GM18520 (cell line): Measurements from ENCODE around the gene POLE3.
"Not testable (repeated sequence)": the region's sequence is repeated elsewhere in the genome, so short reads cannot be mapped to it uniquely, and the experiment has no call there.

Experiments used
- ATAC-seq: cut with Tn5 transposase; IDR thresholded peaks from one replicate; pipeline ENCODE4 v1.9.1; 2021; ENCODE audit not compliant: unreplicated experiment

Gene POLE3, protein sequence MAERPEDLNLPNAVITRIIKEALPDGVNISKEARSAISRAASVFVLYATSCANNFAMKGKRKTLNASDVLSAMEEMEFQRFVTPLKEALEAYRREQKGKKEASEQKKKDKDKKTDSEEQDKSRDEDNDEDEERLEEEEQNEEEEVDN

DNA sequence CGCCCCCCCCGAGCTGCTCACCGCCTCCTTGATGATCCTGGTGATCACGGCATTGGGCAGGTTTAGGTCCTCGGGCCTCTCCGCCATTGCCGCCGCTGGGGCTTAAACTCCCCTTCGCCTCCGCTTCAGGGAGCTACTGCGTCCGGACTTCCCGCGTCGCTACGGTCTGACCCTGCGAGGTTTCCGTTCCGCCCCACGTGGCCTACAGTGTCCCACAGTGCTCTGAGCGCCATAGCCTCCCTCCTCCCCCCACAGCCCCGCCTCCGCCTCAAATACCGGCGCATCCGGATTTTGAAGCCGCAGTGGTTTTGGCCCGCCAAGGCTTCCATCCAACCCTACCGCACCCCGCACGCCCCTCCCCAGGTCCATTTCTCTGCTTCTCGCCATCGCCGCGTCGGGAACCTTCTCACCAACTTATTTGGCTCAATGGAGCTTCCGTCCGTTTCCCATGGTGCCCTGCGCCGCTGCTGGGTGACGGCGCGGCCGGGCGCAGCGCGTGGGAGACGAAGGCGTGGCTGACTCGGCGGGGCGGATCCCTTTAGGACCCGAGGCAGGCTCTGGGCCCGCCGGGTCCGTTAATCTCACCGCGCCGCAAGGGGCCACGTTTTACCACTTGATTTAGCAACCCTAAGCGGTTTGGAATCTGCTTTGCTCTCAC, at the start of gene POLE3, which contains the start of gene C9orf43:
Gene POLE3 (minus strand): TSS at position 469 of the 658 bp plus-strand sequence. CDS start 382 bp downstream, at position 87.
Gene C9orf43 (plus strand): TSS at position 541 of the 658 bp plus-strand sequence. CDS start 2,747 bp downstream, outside the sequence.
- peak; percentile 84 for ATAC-seq

DNA sequence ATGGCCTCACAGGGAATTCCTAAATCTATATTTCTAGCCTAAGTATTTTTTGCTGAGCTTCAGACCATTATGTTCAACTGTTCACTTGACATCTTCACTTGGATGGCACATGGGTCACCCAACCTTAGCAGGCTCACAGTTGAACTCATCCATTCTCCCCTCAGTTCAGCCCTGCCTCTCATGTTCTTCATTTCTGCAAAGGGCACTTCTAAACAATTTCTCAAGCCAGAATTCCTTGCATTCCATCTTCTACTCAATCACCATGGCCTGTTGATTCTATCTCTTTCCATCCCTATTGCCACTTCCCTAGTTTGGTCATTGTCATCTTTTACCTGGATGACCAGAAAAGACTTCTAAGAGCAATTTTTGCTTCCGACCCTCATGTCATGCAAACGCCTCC, 45.8 kb upstream of the POLE3 start:
- no peak for ATAC-seq

DNA sequence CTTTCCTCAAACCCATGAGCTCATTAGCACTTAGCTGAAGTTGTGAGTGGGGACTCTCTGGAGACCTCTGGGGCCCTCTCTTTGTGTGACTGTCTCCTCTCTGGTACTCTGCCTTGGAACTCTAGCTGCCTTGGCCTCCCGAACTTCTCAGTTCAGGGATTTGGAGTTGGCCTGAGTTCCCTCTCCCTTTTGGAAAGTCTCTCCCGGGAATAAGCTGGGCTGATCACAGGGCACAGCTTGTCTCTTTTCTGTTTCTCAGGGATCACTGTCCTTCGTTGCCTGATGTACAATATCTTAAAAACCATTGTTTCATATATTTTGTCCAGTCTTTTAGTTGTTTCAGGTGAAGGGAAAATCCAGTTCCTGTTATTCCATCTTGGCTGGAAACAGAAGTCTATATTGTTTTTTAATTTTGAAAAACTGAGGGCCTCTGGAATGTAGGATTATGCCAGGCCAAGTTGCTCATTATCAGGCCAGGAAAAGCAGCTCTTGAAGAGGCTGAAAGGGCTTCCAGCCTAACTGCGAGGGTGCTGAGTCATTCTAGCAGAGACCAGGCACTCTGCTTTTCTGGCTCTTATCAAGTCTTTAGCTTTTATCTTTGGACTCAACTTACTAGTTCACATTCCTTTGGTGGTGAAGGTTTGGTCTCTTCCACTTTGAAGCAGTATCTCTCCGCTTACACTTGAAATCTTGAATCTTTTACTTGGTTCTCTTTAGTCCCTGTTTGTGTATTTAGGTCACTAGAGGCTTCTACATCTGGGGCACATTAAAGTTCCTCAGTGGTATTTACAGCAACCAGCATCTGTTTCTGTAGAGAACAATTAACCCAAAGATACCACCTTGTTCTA, 44.7 kb upstream of the POLE3 start:
- ATAC-seq = no peak

DNA sequence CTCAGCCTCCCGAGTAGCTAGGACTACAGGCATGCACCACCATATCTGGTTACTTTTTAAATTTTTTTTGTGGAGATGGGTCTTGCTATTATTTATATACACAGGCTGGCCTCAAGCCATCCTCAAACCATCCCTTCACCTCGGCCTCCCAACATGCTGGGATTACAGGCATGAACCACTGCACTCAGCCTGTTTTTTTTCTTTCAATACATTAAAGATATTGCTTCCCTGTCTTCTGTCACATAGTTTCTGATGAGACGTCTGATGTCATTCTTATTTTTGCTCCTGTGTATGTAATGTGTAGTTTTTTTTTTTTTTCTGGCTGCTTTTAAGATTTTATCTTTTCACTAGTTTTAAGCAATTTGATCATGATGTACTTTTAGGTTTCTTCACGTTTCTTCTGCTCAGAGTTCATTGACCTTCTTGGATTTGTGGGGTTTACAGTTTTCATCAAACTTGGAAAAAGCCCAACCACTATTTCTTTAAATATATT, 41.7 kb upstream of the POLE3 start:
- ATAC-seq = no peak

DNA sequence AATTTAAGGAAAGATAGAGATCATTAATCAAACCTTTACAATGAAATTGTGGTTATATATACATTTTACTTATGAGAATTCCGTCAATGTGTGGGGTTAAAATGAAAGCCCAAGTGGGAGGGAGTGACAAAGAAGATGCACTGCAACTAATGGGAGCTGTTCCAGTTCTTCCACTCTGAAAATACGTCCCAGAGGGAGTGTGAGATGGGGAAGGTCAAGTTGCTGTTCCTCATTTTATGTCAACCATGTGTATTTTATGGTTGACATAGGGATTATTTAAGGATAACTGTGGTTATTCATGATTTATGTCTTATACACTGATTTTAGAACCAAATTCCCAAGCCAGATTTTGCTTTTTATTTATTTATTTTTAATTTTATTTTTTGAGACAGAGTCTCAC, 38.9 kb upstream of the POLE3 start:
- ATAC-seq = no peak

DNA sequence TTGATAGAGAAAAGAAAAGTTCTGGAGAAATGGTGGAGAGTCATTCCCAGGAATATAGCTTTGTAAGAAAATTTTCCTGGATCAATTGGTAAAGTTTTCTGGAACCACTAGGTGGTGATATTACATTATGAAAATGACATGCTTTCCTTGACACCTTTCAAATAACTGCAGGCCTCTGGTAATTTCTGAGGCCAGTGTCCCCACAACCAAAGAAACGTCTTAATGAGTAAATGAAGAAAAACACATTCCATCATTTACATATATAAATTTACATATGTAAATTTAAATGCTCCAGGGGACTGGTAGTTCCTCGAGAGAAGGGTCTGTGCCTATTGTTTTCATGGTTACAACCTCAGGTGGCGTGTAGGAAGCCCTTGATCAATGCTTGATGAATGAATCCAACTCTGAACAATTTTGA, 35.9 kb upstream of the POLE3 start:
- no peak for ATAC-seq

DNA sequence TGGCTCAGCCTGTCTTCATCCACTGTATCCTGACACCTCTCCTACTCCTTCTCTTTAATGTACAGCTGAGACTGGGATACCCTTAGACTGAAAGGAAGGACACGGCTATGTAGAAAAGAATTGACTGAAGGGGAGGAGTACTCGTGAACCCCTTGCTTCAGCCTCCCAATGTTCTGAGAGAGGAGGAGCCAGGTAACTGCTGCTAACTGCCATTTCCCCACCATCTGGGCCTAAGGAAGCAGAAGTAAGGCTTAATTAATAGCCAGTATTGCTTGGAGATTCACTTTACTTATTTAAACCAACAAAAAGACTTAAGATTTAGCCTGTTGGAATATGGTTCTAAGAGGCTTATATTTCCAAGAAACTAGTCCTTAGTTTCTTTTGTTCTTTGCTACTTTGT, 34.3 kb upstream of the POLE3 start:
- no peak for ATAC-seq

DNA sequence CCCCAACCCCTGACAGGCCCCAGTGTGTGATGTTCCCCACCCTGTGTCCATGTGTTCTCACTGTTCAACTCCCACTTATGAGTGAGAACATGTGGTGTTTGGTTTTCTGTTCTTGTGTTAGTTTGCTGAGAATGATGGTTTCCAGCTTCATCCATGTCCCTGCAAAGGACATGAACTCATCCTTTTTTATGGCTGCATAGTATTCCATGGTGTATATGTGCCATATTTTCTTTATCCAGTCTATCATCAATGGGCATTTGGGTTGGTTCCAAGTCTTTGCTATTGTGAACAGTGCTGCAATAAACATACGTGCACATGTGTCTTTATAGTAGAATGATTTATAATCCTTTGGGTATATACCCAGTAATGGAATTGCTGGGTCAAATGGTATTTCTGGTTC, 27.2 kb upstream of the POLE3 start:
- ATAC-seq = not testable (repeated sequence)

DNA sequence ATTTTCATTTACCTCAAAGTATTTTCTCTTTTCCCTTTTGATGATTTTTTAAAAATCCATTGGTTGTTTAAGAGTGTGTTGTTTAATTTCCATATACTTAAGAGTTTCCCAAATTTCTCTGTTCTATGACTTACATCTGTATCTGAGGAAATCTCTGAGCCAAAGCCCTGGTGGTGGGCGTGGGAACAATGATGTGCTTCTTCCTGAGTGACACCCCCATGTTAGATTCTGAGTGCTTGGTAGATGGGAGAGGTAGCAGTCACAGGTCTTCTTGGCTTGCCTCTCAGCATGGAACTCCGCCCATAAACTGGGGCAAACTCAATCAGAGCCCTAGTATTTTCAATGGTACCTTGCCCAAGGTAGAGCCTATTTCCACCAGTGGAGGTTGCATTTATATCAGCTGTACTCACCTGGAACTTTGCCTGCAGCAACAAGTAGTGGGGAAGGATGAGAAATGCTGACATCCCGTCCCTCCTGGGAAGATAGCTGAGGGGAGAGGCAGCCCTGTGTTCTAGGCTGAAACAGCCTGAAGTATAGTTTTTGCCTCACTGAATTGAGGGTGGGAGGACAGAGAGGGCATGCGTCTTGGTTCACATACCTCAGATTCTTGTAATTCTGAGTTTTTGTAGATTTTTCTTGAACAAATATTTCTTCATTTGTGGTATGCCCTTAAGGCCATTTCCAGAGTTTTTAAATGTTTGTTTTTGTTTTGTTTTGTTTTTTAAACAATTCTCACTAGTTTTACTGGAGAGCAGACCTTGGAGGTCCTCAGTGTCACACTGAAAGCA, 26.4 kb upstream of the POLE3 start:
- ATAC-seq = no peak

DNA sequence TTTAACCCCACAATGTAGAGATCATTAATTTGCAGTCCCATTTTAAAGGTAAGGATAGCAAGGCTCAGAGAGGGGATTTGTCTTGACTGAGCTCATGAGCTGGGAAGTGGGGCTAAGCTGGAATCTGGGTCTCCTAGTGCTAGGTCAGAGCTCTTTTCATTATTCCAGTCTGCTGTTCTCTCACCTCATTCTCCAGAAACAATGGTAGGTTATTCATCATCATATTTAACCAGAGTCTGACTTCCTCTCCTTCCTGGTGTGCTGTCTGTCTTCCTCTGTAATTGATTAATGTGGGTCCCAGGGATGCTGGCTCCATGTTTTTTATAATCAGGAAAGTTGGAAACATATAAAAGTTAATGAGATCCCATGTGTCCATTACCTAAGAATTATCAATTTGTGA, 20.7 kb upstream of the POLE3 start:
- ATAC-seq = no peak

DNA sequence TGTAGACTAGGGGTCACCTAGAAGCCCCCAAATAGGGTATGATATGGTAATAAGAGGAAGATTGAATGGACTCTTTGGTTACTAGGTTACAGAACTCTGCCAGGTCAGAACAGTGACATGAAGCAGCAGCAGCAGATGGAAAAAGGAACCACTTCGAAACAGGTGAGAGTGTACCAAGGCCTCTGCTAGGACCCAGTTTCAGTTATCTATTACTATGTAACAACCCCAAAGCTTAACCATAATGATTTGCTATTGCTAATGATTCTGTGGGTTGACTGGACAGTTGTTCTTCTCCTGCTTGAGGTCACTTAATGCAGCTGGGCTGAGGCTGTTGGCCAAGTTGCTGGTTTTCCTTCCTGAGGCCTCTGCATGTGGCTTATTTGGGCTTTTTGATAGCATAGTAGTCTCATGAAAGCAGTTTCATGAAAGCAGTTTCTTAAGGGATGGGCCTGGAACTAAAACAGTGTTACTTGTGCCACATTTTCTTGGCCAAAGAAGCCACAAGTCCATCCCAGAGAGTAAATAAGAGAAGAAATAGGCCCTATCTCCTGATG, 17.7 kb upstream of the POLE3 start:
- no peak for ATAC-seq

DNA sequence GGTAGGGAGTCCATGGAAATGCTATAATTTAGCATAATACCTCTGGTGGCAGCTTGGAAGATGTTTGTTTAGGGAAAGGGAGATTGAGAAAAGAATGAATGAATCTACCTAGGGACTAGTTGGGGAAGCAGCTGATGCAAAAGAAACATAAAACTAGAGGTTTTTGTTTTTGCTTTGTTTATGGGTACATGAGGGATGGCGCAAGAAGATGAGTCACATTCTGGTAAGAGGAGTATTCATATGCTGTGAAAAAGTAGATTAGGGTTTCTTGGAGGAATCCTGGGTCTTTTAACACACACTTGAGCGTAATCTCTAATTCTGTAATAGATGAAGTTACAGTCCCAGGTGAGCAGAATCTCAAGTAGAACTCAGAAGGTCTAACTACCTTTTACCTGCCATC, 17.2 kb upstream of the POLE3 start:
- ATAC-seq = no peak

DNA sequence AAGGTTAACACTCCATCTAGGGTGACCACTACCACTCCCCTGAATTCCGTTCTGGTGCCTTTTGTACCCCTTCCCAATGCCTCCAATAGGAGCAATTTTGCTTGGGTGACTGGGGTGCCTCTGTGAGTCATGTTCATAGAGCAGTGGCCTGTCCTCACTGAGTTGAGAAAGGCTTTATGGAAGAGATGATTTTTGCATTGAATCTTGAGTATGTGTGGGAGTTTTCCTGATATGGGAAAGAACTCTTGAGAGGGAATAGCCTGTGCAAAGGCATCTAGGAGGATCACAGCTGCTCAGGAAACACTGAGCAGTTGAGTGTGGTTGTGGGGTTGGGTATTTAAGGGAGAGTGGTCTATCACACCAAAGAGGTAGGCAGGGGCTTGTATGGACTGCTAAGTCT, 16.2 kb upstream of the POLE3 start:
- ATAC-seq = no peak

DNA sequence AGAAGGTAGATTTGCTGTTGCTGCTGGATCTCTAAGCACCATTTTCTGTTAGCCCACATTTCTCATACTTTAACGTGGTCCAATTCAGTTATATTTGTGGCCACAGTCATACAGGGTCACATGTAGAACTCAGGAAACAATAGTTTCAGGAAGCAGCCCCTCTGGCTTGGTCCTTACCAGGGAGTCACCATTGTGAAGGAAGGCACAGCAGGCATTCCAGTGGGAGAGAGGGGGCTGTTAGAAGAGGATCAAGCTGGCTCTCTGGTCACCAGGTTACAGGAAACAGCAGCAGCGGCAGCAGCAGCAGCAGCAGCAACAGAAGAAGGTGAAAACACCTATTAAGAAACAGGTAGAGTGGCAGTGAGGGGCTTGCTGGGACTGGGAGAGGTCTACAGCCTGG, 14.6 kb upstream of the POLE3 start:
- no peak for ATAC-seq

DNA sequence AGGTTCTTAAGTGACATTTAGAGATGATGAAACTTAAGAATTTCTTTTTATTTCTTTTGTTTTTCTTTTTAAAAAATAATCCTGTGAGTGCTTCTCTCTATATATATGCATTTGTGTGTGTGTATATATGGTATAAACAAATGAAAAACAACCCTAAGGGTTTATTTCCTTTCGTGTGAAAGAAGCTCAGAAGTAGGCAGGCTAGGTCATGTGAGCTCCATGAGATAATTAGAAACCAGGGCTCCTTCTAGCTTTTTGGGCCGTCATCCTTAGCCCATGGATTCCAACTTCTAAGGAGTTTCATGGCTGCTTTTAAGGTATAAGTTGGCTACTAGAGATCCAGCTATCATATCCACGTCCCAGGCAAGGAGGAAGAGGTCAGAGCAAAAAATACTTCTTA, 11.3 kb upstream of the POLE3 start:
- no peak for ATAC-seq

DNA sequence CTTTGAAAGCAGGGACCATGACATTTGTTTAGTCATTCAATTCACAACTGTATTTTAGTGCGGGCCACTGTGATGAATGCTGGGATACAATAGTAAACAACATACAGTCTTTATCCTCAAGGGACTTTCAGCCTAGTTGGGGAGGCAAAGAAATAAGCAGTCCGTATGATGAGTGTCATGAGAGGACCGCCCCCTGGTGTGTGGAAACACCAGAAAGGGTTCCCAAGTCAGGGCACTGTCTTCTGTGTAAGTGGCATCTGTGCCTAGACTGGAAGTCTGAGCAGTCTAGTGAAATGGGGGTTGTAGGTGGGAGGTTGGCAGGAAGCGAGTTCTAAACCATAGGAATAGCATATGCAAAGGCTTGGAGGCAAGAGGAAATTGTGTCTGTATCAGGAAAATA, 6.9 kb upstream of the POLE3 start:
- no peak for ATAC-seq

DNA sequence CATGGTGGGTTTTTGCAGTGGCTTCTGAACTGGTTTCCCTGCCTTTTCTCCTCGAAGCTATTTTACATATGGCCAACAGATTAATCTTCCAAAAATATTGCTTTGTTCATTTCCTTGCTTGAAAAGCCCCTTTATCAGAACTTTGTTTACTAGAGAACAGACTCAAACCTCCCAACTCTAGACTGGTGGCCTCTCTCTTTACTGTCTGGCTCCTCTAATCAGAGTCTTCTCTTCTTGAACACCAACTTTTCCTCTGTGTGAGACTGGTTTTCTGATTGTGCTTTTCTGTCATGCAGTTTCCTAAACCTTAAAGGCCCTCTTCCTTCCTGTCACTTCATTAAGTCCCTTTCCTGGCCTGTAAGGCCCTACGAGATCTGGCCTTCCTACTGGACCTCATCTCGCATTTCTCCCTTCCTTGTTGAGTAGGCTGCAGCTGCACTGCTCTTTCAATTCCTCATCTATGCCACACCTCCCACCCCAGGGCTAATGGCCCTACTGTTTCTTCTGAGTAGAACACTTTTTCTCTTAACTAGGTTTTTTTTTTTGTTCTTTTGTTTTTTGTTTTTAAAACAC, 5.8 kb upstream of the POLE3 start:
- ATAC-seq = peak; percentile 63

DNA sequence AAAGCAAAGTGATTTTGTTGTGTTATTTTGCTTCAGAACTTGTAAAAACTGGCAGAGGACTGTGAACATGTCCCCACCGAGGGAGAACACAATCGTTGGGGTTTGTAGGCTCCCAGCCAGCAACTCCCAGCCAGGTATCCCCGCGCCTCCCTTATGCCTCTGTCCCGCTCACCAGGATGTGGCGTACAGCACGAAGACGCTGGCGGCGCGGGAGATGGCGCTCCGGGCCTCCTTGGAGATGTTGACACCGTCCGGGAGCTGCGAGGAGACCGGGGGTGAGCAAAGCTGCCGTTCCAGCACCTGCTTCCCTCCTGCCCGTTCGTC, 630 bp downstream of the POLE3 start:
- peak; percentile 2 for ATAC-seq

DNA sequence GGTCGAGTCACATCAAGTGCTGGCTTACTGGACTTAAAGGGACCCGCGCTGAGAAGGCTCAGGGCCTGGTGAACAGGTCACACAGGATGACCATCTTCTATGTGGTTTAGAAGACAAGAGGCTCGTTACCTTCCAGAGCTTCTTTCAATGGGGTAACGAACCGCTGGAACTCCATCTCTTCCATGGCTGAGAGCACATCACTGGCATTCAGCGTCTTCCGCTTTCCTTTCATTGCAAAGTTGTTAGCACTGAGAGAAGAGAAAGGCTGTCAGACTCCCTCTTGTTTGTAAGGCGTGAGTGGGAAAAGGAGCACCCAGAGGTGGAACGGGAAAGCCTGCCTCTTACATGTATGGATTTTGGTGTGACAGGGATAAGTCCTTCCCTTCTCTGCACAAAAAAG, 994 bp downstream of the POLE3 start:
- no peak for ATAC-seq

DNA sequence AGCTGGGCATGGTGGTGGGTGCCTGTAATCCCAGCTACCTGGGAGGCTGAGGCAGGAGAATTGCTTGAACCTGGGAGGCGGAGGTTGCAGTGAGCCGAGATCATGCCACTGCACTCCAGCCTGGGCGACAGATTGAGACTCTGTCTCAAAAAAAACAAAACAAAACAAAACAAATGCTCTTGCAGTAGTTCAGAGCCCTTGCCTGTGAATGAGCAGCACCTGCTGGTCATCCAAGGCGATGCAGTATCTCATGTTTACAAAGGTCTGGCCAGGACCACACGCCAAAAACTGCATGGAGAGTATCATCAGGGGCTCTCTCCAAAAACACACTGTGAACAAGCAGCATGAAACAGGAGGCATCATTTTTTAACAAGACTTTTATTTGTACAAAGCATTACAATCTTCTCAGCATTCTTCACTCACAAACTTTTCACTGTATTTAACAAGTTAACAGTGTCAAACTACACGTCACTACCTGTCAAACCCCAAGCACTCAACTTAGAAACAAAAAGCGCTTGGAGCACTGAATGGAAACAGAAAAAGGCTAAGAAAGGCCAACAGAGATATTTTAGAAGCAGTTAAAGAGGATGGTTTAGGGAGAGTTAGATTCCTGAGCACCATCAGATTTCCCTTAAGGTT, 3.5 kb downstream of the POLE3 start:
- not testable (repeated sequence) for ATAC-seq
